ENCODE results near the gene CPTP.

GRCh38 chr1:1359664-1360468, 35.3 kb downstream of the CPTP start:
- no peak for TF ChIP-seq CTCF (IDR thresholded peaks at IDR 0.05; ENCODE audit: borderline replicate concordance, extremely low read depth, low read length, poor library complexity, severe bottlenecking)
- TF ChIP-seq EZH2 (IDR thresholded peaks at IDR 0.05; ENCODE audit: borderline replicate concordance, low read depth, low read length, severe bottlenecking), result no peak

All from DND-41 (cell line).